Cardiac fibroblast (primary cell): Measurements from ENCODE around the gene NABP2.
"Not testable (repeated sequence)": the region's sequence is repeated elsewhere in the genome, so short reads cannot be mapped to it uniquely, and the experiment has no call there.

ENCODE experiments used
- DNase-seq, 2 donors: peaks; one replicate each; pipeline versions ENCODE4 v3.0.0 to v3.0.0-alpha.2; 2010; ENCODE audit warnings: low read depth in 2 of 2
- H3K4me3 ChIP-seq, 2 donors: replicated peaks in 1 of 2; 1 replicate in 1 of 2; 2 replicates in 1 of 2; pipeline ENCODE4 v1.5.1; 2011; ENCODE audit warnings: low read depth in 2 of 2, low read length in 2 of 2, mild to moderate bottlenecking in 2 of 2, moderate library complexity in 1 of 2
- TF ChIP-seq, protein P1 (sequence below): IDR thresholded peaks from one replicate; pipeline ENCODE4 v1.5.1; 2011; ENCODE audit warnings: low read depth, mild to moderate bottlenecking, low read length, inconsistent platforms

NABP2 gene

DNA sequence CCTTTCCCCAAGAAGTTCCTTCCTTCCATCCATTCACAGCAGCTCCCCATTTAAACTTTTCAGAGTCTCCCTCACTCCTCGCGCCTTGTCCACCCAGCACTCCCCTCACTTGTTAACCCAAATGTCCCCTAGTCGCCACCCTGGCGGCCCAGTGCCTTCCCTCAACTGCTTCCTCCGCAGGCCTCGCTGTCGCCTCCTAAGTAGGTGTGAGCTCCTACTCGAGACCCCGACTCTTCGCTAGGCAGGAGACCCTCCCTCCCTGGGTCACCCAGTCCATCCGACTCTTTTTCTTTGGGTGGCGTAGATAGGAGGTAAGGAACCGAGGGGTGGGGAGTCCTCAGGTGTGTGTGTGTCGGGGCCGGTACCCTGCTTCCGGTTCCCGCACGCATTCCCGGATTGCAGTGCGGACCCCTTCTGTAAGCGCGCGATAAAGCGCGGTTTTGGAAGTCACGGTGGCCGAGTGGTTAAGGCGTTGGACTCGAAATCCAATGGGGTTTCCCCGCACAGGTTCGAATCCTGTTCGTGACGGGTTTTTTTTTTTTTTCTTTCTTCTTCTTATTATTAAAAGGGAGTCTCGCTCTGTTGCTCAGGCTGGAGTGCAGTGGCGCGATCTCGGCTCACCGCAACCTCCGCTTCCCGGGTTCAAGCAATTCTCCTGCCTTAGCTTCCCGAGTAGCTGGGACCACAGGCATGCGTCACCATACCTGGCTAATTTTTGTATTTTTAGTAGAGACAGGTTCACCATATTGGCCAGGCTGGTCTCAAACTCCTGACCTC, 34.0 kb upstream of the NABP2 start:
- peak overlapping the region; percentile 56 to 75 for H3K4me3 ChIP-seq
- peak; percentile 84 to 92 for DNase-seq
- TF ChIP-seq, protein P1, sequence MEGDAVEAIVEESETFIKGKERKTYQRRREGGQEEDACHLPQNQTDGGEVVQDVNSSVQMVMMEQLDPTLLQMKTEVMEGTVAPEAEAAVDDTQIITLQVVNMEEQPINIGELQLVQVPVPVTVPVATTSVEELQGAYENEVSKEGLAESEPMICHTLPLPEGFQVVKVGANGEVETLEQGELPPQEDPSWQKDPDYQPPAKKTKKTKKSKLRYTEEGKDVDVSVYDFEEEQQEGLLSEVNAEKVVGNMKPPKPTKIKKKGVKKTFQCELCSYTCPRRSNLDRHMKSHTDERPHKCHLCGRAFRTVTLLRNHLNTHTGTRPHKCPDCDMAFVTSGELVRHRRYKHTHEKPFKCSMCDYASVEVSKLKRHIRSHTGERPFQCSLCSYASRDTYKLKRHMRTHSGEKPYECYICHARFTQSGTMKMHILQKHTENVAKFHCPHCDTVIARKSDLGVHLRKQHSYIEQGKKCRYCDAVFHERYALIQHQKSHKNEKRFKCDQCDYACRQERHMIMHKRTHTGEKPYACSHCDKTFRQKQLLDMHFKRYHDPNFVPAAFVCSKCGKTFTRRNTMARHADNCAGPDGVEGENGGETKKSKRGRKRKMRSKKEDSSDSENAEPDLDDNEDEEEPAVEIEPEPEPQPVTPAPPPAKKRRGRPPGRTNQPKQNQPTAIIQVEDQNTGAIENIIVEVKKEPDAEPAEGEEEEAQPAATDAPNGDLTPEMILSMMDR = no peak

DNA sequence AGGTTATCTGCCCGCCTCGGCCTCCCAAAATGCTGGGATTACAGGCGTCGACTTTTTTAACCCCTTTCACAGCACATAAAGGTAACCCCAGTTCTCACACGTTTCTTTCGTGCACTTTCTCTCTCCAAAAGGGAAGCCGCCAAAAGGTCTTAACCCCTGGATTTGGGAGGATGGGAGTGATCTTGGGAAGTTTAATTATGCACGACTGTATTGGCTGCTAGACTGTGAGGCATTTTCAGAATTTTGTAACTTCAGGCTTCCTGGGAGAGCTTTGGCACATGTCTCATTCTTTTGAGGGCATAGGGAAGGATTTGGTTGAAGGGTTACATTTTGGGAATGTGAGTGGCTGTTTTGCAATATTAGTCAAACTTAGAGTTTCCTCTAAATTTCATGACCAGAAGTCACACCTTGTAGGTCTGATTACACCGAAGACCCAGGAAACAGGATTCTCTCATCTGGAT, 33.4 kb upstream of the NABP2 start:
- peak in 1 of 2 donors; percentile 58 for DNase-seq
- TF ChIP-seq, protein P1 = no peak
- peak overlapping the region; percentile 56 to 75 for H3K4me3 ChIP-seq

DNA sequence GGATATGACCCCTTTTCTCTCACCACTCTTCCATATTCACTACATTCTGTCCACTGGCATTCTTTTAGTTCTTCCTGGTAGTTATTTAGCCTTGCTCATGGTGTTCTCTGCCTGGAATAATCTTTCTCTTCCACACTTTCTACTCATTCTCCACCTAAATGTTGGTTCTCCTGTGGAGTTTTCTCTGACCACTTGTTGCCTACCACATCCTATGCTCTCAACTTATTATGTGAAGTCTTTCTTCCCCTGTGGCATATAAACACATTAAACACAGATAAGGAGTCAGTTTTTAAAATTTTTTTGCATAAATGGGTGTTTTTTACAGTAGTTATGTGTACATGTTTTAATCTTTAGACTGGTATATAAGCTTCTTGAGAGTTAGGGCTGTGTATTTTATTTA, 31.6 kb upstream of the NABP2 start:
- no peak overlapping the region for H3K4me3 ChIP-seq
- TF ChIP-seq, protein P1 = no peak
- no peak for DNase-seq

DNA sequence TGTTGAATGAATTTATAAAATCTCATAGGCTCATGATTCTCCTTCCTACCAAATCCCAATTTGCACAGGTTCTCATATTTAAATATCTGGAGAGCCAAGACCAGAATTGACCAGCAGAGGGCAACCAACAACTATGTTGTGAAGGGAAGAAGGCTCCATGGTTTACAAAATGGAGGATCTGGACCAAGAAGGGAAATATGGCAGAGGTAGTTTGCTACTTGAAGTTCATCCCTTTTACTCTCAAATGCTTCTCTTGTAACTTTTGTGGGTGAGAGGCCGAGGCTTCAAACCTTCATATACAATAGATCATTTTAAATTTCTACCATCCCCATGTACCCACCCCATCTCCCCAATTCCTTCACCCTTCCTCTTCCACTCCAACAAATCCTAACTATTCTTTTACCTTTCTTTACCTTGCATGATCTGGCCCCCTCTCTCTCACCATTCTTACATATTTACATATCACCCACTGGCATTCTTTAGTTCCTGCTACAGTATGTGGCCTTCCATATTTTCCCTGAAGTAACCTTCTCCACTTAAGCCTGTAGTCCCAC, 31.0 kb upstream of the NABP2 start:
- DNase-seq = peak; percentile 93 to 94
- TF ChIP-seq, protein P1 = peak; percentile 76
- no peak overlapping the region for H3K4me3 ChIP-seq

DNA sequence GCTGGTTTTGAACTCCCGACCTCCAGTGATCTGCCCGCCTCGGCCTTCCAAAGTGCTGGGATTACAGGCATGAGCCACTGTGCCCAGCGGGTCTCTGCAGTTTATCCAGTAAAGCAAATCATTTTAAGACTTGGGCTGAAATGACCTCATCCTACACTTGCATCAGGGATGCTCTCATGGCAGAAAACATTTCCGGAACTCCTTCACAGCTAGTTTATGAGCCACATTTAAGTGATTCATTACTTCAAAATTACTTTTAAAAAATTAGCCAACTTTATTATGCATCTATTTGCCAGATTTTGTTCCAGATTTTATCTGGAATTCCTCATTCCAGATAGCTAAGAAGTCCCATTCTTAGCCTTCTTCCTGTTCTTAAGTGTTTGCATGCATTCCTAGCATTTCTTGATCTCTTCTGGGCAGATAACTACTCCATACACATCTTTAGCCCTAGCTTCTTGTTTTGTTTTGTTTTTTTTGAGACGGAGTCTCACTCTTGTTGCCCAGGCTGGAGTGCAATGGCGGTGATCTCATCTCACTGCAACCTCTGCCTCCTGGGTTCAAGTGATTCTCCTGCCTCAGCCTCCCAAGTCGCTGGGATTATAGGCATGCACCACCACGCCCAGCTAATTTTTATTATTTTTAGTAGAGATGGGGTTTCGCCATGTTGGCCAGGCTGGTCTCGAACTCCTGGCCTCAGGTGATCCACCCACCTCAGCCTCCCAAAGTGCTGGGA, 27.2 kb upstream of the NABP2 start:
- DNase-seq = peak; percentile 96 to 97
- H3K4me3 ChIP-seq = not testable (repeated sequence)

DNA sequence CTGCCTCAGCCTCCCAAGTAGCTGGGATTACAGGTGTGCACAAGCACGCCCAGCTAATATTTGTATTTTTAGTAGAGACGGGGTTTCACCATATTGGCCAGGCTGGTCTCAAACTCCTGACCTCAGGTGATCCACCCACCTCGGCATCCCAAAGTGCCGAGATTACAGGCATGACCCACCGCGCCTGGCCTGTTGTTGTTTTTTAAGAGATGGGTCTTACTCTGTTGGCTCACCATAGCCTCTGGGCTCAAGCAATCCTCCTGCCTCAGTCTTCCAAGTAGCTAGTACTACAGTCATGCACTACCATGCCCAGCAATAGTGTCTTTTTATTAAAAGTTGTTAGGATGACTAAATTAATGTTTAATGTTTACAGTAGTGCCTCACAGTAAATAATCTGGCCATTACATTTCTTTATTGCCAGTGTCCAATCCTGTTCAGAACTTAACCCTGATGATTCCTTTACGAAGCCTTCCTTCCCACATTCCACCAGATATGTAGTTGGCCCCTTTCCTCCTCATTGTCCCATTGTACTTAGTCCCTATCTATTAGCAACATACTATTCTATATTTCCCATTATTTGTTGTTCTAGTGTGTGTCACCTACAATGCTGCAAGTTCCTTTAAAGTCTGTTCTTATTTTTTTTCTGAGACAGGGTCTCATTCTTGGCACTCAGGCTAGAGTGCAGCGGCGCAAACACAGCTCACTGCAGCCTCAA, 26.1 kb upstream of the NABP2 start:
- TF ChIP-seq, protein P1 = no peak
- DNase-seq = no peak
- H3K4me3 ChIP-seq = no peak overlapping the region
